ENCODE measurements around the gene SNX22.

GRCh38 chr15:64107337-64107736 lies 44.2 kb upstream of the SNX22 start:
- TF ChIP-seq, protein P1, sequence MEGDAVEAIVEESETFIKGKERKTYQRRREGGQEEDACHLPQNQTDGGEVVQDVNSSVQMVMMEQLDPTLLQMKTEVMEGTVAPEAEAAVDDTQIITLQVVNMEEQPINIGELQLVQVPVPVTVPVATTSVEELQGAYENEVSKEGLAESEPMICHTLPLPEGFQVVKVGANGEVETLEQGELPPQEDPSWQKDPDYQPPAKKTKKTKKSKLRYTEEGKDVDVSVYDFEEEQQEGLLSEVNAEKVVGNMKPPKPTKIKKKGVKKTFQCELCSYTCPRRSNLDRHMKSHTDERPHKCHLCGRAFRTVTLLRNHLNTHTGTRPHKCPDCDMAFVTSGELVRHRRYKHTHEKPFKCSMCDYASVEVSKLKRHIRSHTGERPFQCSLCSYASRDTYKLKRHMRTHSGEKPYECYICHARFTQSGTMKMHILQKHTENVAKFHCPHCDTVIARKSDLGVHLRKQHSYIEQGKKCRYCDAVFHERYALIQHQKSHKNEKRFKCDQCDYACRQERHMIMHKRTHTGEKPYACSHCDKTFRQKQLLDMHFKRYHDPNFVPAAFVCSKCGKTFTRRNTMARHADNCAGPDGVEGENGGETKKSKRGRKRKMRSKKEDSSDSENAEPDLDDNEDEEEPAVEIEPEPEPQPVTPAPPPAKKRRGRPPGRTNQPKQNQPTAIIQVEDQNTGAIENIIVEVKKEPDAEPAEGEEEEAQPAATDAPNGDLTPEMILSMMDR (IDR thresholded peaks at IDR 0.05; ENCODE audit: low read depth, low read length, missing input control) = no peak
- TF ChIP-seq MAX (IDR thresholded peaks at IDR 0.05) (no peak), GABPA (IDR thresholded peaks at IDR 0.05 in 1 of 2, conservative IDR thresholded peaks at IDR 0.05 in 1 of 2) (no peak), SP1 (IDR thresholded peaks at IDR 0.05) (no peak), TAF1 (conservative IDR thresholded peaks at IDR 0.05) (no peak), JUND (IDR thresholded peaks at IDR 0.05) (no peak), EGR1 (IDR thresholded peaks at IDR 0.05; ENCODE audit: low read depth in 2 of 2) (no peak), RAD21 (IDR thresholded peaks at IDR 0.05) (no peak), NR2F2 (IDR thresholded peaks at IDR 0.05) (no peak), YY1 (IDR thresholded peaks at IDR 0.05) (no peak), FOXA1 (IDR thresholded peaks at IDR 0.05) (no peak)
- TF ChIP-seq, protein P2, sequence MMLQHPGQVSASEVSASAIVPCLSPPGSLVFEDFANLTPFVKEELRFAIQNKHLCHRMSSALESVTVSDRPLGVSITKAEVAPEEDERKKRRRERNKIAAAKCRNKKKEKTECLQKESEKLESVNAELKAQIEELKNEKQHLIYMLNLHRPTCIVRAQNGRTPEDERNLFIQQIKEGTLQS (IDR thresholded peaks at IDR 0.05) = no peak
- TF ChIP-seq, protein P3, sequence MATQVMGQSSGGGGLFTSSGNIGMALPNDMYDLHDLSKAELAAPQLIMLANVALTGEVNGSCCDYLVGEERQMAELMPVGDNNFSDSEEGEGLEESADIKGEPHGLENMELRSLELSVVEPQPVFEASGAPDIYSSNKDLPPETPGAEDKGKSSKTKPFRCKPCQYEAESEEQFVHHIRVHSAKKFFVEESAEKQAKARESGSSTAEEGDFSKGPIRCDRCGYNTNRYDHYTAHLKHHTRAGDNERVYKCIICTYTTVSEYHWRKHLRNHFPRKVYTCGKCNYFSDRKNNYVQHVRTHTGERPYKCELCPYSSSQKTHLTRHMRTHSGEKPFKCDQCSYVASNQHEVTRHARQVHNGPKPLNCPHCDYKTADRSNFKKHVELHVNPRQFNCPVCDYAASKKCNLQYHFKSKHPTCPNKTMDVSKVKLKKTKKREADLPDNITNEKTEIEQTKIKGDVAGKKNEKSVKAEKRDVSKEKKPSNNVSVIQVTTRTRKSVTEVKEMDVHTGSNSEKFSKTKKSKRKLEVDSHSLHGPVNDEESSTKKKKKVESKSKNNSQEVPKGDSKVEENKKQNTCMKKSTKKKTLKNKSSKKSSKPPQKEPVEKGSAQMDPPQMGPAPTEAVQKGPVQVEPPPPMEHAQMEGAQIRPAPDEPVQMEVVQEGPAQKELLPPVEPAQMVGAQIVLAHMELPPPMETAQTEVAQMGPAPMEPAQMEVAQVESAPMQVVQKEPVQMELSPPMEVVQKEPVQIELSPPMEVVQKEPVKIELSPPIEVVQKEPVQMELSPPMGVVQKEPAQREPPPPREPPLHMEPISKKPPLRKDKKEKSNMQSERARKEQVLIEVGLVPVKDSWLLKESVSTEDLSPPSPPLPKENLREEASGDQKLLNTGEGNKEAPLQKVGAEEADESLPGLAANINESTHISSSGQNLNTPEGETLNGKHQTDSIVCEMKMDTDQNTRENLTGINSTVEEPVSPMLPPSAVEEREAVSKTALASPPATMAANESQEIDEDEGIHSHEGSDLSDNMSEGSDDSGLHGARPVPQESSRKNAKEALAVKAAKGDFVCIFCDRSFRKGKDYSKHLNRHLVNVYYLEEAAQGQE (IDR thresholded peaks at IDR 0.05) = no peak

Data from liver (tissue), 3 donors.